OCI-LY7 (cell line): Measurements from ENCODE around the gene PLAAT2.

Source experiments
- EZH2phosphoT487 ChIP-seq: fragments of 200-600 bp; sonication (generic); IDR thresholded peaks from 2 replicates; pipeline ENCODE4 v1.6.1; 2018; ENCODE audit warnings: low read depth, borderline replicate concordance, mild to moderate bottlenecking, mixed run types, antibody characterized with exemption, low read length, moderate library complexity, mixed read lengths
- TF ChIP-seq, protein P1 (sequence below): fragments of 200-600 bp; sonication (generic); conservative IDR thresholded peaks from 2 replicates; pipeline ENCODE4 v1.5.1; 2014; ENCODE audit warnings: mild to moderate bottlenecking, antibody characterized with exemption, low read length, moderate library complexity, mixed read lengths

DNA sequence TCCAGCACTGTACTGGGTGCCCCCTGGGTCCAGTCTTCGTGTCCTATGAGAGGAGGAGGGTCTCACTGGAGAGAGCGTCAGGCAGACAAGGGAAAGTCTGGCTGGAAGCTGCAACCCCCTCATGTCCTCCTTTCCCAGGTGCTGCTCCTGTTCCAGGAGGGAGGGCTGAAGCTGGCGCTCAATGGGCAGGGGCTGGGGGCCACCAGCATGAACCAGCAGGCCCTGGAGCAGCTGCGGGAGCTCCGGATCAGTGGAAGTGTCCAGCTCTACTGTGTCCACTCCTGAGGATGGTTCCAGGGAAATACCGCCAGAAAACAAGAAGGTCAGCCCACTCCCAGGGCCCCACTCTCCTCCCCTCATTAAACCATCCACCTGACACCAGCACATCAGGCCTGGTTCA lies 47.1 kb downstream of the PLAAT2 start:
- TF ChIP-seq, protein P1, sequence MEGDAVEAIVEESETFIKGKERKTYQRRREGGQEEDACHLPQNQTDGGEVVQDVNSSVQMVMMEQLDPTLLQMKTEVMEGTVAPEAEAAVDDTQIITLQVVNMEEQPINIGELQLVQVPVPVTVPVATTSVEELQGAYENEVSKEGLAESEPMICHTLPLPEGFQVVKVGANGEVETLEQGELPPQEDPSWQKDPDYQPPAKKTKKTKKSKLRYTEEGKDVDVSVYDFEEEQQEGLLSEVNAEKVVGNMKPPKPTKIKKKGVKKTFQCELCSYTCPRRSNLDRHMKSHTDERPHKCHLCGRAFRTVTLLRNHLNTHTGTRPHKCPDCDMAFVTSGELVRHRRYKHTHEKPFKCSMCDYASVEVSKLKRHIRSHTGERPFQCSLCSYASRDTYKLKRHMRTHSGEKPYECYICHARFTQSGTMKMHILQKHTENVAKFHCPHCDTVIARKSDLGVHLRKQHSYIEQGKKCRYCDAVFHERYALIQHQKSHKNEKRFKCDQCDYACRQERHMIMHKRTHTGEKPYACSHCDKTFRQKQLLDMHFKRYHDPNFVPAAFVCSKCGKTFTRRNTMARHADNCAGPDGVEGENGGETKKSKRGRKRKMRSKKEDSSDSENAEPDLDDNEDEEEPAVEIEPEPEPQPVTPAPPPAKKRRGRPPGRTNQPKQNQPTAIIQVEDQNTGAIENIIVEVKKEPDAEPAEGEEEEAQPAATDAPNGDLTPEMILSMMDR: no peak
- no peak for TF ChIP-seq EZH2phosphoT487
